GM13976 (cell line): ENCODE measurements around the gene GSAP.

ENCODE experiments used
- DNase-seq: peaks from one replicate; pipeline ENCODE4 v3.0.0; 2012; ENCODE audit warnings: low spot score
- CTCF ChIP-seq: IDR thresholded peaks from 2 replicates; pipeline ENCODE4 v1.5.1; 2012; ENCODE audit warnings: borderline replicate concordance, mild to moderate bottlenecking; ENCODE audit not compliant: insufficient read depth; ENCODE audit errors: extremely low read depth, missing control alignments, control extremely low read depth
- in situ Hi-C: fragments of 300-500 bp; cut with MboI; formaldehyde crosslinking; loops from one replicate; pipeline ENCODE4 v1.12.0; 2022; ENCODE audit warnings: low sequenced_read_pairs, mixed read lengths, inconsistent platforms; ENCODE audit not compliant: unreplicated experiment

The GSAP gene

GRCh38 chr7:77413128-77413527 lies 3.0 kb downstream of the GSAP start:
- no peak for DNase-seq
- in situ Hi-C loops, result no loop called here
- TF ChIP-seq CTCF, result no peak

DNA sequence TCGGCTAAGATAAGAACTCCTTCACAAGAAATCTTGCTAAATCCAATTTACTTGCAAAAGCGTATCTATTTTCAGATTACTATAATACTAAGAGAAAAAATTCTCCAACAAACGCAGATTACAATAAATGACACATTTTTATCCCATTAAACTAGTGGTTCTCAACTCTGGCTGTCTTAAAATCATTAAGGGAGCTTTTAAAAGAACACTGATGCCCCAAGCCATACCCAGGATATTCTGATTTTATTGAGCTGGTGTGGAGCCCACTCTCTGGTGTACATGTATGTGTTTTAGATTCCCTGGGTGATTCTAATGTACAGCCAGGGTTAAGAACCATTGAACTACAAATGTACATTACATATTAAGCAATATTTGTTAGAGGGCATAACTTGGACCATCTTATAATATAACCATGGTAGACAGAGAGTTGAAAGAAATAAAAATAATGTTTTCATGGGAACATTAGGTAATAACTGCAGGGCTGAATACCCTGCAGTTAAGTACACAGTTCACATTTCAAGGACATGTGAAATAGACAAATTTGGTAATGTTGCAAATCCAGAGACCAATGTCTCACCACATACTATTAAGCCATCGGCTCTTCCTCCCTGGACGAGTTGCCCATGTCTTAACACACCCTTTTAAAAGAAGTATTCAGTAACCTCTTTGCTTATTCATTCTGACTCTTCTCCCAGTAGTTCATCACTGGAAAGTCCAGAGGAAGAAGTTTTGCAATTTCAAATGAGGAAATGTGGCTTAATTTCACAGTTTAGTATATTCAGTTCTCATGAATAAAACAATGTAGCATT lies 6.2 kb downstream of the GSAP start:
- no peak for TF ChIP-seq CTCF
- in situ Hi-C loops, result no loop called here
- DNase-seq, result no peak

DNA sequence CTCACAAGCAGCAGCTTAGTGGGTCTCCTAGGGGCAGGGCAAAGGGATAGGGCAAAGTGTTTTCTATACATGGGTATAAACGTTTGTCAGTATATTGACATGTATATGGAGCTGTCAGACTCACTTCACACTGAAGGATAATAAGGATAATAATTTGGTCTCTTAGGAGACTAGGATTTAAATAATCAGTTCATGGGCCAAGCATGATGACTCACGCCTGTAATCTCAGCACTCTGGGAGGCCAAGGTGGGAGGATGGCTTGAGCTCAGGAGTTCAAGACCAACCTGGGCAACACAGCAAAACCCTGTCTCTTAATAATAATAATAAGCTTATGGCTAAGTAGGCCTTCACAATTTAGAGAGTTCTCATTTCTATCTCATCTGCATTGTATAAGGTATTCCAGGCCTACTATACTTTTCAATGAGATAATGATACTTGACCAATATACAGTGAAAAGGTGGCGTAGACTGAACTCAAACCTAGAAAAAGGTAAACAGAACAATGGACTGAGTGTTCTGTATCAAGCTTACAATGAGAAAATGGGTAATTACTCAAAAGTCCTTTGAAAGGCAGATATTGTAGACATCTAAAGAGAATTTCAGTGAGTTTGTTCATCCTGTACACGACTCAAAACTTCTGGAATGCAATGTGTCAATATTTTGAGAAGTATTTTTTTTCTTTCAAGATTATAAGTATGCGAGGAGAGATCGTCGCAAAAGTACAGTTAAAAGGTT lies 7.0 kb downstream of the GSAP start:
- no peak for DNase-seq
- in situ Hi-C loops, result no loop called here
- TF ChIP-seq CTCF, result no peak

- TF ChIP-seq CTCF, result no peak
- in situ Hi-C loops, result no loop called here
- DNase-seq, result no peak
Measured at GRCh38 chr7:77407906-77408305, 8.2 kb downstream of the GSAP start.

GRCh38 chr7:77406421-77406820 lies 9.7 kb downstream of the GSAP start:
- TF ChIP-seq CTCF, result no peak
- no peak for DNase-seq
- in situ Hi-C loops, result no loop called here

GRCh38 chr7:77404641-77405040 lies 11.5 kb downstream of the GSAP start:
- in situ Hi-C loops, result no loop called here
- DNase-seq, result no peak
- no peak for TF ChIP-seq CTCF
